ENCODE data around the gene GZMB. TPM values are rescaled to one million over a fixed set of nuclear protein-coding genes. Genes with fewer than 3 reads are reported as not detected.

The GZMB gene
- total RNA-seq, 2 donors from 2014 or later: not detected

DNA sequence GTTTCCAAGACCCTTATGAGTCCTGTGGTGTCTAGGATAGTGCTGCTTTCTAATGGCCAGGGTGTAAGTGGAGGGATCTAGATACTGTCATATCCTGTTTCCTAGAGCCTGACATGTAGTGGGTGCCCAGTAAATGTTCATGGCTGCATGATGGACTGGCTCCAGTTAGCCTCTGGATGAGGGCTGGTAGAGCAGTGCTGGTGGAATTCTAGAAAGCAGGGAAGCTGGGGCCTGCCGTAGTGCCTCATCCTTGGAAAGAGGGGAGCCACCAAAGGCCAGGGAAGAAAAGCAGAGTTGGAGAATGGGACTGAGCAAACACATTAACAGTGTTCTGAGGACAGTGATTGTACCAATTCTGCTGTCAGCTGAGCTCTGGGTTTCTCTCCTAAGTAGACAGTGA is 637 bp downstream of the GZMB start:
- Histone ChIP-seq H3K36me3 (replicated peaks in 1 of 2; ENCODE audit: insufficient read depth in 1 of 2, low read depth in 2 of 2) (no peaks in the 10 kb centered on the region), H3K4me1 (peaks cover 16% of the 10 kb centered on the region), H3K27me3 (no peaks in the 10 kb centered on the region), H3K4me3 (no peak overlapping the region), H3K9me3 (no peaks in the 10 kb centered on the region), H3K27ac (no peak overlapping the region)
- TF ChIP-seq POLR2A (IDR thresholded peaks at IDR 0.05): no peak
- TF ChIP-seq, protein P1, sequence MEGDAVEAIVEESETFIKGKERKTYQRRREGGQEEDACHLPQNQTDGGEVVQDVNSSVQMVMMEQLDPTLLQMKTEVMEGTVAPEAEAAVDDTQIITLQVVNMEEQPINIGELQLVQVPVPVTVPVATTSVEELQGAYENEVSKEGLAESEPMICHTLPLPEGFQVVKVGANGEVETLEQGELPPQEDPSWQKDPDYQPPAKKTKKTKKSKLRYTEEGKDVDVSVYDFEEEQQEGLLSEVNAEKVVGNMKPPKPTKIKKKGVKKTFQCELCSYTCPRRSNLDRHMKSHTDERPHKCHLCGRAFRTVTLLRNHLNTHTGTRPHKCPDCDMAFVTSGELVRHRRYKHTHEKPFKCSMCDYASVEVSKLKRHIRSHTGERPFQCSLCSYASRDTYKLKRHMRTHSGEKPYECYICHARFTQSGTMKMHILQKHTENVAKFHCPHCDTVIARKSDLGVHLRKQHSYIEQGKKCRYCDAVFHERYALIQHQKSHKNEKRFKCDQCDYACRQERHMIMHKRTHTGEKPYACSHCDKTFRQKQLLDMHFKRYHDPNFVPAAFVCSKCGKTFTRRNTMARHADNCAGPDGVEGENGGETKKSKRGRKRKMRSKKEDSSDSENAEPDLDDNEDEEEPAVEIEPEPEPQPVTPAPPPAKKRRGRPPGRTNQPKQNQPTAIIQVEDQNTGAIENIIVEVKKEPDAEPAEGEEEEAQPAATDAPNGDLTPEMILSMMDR (IDR thresholded peaks at IDR 0.05): no peak
- intact Hi-C loops (cut with DNase I): no loop called here
- ATAC-seq (no peak), DNase-seq (no peak)
- WGBS, 2 donors: 80 to 85% methylated on average over 1 of the region's 1 CpG

DNA sequence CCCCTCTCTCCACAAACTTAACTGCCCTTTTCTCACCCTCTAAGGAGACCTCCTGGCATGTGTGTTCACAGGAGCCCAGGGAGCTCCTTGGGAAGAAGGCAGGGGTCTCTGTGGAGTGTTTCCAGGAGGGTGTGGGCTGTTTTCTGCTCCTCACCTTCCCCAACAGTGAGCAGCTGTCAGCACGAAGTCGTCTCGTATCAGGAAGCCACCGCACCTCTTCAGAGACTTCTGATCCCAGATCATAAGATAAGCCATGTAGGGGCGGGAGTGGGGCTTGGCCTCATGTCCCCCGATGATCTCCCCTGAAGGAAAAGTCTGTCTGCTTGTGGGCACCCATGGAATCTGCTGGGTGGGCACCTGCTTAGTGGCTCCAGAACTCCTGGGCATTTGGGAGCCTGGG is 1.2 kb downstream of the GZMB start:
- Histone ChIP-seq H3K27ac (no peak overlapping the region), H3K36me3 (replicated peaks in 1 of 2; ENCODE audit: insufficient read depth in 1 of 2, low read depth in 2 of 2) (no peaks in the 10 kb centered on the region), H3K4me1 (peaks cover 16% of the 10 kb centered on the region), H3K4me3 (no peak overlapping the region), H3K9me3 (no peaks in the 10 kb centered on the region), H3K27me3 (no peaks in the 10 kb centered on the region)
- 70% methylated on average over 6 of the region's 6 CpGs; no CpG with 5 or more reads in 1 of the 2 donors for WGBS, 2 donors
- TF ChIP-seq POLR2A (IDR thresholded peaks at IDR 0.05): no peak
- TF ChIP-seq, protein P1 (IDR thresholded peaks at IDR 0.05): no peak
- intact Hi-C loops (cut with DNase I): no loop called here
- ATAC-seq: no peak
- DNase-seq: no peak

DNA sequence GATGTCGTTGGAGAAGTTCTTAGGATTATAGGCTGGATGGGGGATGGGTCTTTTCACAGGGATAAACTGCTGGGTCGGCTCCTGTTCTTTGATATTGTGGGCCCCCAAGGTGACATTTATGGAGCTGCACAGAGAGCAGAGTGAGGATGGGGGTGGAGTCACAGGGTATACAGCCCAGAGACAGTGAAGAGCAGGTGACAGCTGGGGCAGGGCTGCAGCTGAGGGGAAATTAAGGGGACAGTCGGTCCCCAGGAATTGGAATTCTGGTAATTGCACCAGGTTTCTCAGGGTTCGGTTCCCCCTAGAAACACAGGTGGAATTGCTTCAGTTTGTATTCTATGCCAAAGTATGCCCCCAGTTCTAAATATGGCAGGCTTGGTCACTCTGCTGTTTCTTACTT is 1.7 kb downstream of the GZMB start:
- Histone ChIP-seq H3K27ac (no peak overlapping the region), H3K9me3 (no peaks in the 10 kb centered on the region), H3K27me3 (no peaks in the 10 kb centered on the region), H3K4me1 (peaks cover 16% of the 10 kb centered on the region), H3K4me3 (no peak overlapping the region), H3K36me3 (replicated peaks in 1 of 2; ENCODE audit: insufficient read depth in 1 of 2, low read depth in 2 of 2) (no peaks in the 10 kb centered on the region)
- ATAC-seq: no peak
- WGBS, 2 donors: 81% methylated on average over 4 of the region's 4 CpGs
- no peak for DNase-seq
- intact Hi-C loops (cut with DNase I): no loop called here
- TF ChIP-seq, protein P1 (IDR thresholded peaks at IDR 0.05): no peak
- no peak for TF ChIP-seq POLR2A (IDR thresholded peaks at IDR 0.05)

DNA sequence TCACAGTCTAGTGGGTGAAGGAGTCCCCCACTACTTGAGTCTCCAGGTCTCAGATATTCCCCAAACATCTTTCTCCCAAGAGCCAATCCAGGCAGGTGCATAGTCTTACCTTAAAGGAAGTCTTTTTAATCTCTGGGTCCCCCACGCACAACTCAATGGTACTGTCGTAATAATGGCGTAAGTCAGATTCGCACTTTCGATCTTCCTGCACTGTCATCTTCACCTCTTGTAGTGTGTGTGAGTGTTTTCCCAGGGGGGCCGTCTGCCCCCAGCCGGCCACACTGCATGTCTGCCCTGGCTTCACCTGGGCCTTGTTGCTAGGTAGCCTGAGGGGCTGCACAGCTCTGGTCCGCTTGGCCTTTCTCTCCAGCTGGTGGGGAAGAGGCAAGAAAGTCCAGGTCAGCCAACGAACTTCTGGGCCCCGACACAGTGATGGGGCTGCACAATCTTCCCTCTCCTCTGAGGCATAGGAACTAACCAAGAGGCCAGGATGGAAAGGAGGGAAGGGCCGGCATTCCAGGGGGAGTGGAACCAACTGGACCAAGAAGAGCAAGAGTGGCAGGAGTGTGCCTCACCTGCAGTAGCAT is 2.1 kb downstream of the GZMB start:
- no peak for TF ChIP-seq POLR2A (IDR thresholded peaks at IDR 0.05)
- TF ChIP-seq, protein P1 (IDR thresholded peaks at IDR 0.05): no peak
- peaks cover 16% of the 10 kb centered on the region for H3K4me1 ChIP-seq
- no peak overlapping the region for H3K4me3 ChIP-seq
- H3K9me3 ChIP-seq: no peaks in the 10 kb centered on the region
- intact Hi-C loops (cut with DNase I): no loop called here
- no peak for ATAC-seq
- no peaks in the 10 kb centered on the region for H3K27me3 ChIP-seq
- no peak for DNase-seq
- WGBS, 2 donors: 90 to 94% methylated on average over 11 of the region's 11 CpGs
- H3K36me3 ChIP-seq (replicated peaks in 1 of 2; ENCODE audit: insufficient read depth in 1 of 2, low read depth in 2 of 2): no peaks in the 10 kb centered on the region
- H3K27ac ChIP-seq: no peak overlapping the region

DNA sequence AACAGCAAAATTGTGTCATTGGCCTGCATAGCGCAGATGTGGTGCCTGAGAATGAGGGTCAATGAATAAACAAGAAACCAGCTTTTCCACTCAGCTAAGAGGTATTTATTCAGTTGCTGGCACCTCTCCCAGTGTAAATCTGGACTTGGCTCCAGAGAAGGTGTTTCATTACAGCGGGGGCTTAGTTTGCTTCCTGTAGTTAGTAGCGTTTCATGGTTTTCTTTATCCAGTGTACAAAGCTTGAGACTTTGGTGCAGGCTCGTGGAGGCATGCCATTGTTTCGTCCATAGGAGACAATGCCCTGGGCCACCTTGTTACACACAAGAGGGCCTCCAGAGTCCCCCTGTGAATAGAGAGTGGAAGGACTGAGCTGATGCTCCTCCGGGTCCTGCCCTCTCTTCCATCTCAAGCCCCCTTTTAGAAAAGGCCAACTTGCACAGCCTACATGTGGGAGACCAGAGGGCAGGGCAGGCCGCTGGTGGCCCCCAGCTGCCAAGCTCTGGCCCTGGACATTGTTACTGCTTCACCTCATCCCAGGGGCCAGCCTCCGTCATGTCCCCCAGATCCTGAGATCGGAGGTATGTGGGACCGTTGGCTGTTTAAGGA is 3.0 kb downstream of the GZMB start:
- intact Hi-C loops (cut with DNase I): no loop called here
- 32 to 54% methylated on average over 7 to 10 of the region's 10 CpGs for WGBS, 2 donors

More for the DNA sequence above, 3.0 kb downstream of the GZMB start:
- Histone ChIP-seq H3K9me3 (no peaks in the 10 kb centered on the region), H3K36me3 (replicated peaks in 1 of 2; ENCODE audit: insufficient read depth in 1 of 2, low read depth in 2 of 2) (no peaks in the 10 kb centered on the region), H3K4me3 (no peak overlapping the region), H3K27me3 (no peaks in the 10 kb centered on the region), H3K27ac (peak overlapping the region; percentile 25 to 74 (median 60)), H3K4me1 (peaks cover 16% of the 10 kb centered on the region)
- TF ChIP-seq, protein P1 (IDR thresholded peaks at IDR 0.05): no peak
- DNase-seq (peak; percentile 35 to 79 (median 76)), ATAC-seq (peak; percentile 87)
